Measurements from ENCODE around the gene PCCA.

The PCCA gene

DNA sequence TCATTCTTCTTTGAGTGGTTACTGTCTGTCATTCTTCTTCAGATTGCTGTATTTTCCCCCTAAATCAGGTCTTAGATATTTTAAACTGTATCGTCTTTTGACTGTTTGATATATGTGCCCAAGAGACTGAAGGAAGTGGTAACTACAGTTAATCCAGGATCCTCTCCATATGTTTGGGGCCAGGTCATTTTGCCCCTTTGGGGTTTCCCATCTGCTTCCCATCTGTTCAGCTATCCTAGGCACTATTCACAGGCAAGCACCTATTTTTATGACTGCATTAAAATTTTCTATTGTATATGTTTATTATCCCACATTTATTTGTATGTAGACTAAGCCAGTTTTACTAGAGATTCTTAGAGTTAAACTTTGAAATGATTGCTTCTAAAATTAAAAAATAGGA, 244.2 kb downstream of the PCCA start:
- H3K9me2 ChIP-seq (replicated peaks; ENCODE audit: insufficient read depth, low read length), result no peaks in the 10 kb centered on the region
- no peaks in the 10 kb centered on the region for H3K79me2 ChIP-seq (ENCODE audit: insufficient read depth, low read length)
- H3K4me3 ChIP-seq (ENCODE audit: insufficient read depth, low read length, poor library complexity, severe bottlenecking), result no peak overlapping the region
- no peaks in the 10 kb centered on the region for H3F3A ChIP-seq (ENCODE audit: insufficient read depth)
- no peak overlapping the region for H3K9ac ChIP-seq (ENCODE audit: low read length)
- no peaks in the 10 kb centered on the region for H4K20me1 ChIP-seq (ENCODE audit: low read depth, low read length)
- no peak overlapping the region for H3K27ac ChIP-seq (ENCODE audit: low read depth, low read length)
- H3K9me3 ChIP-seq (ENCODE audit: insufficient read depth, low read length), result peaks cover 2% of the 10 kb centered on the region; the same call in 1 of the 2 replicates
- TF ChIP-seq, protein P1, sequence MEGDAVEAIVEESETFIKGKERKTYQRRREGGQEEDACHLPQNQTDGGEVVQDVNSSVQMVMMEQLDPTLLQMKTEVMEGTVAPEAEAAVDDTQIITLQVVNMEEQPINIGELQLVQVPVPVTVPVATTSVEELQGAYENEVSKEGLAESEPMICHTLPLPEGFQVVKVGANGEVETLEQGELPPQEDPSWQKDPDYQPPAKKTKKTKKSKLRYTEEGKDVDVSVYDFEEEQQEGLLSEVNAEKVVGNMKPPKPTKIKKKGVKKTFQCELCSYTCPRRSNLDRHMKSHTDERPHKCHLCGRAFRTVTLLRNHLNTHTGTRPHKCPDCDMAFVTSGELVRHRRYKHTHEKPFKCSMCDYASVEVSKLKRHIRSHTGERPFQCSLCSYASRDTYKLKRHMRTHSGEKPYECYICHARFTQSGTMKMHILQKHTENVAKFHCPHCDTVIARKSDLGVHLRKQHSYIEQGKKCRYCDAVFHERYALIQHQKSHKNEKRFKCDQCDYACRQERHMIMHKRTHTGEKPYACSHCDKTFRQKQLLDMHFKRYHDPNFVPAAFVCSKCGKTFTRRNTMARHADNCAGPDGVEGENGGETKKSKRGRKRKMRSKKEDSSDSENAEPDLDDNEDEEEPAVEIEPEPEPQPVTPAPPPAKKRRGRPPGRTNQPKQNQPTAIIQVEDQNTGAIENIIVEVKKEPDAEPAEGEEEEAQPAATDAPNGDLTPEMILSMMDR (IDR thresholded peaks at IDR 0.05; ENCODE audit: insufficient read depth, low read length, poor library complexity, severe bottlenecking), result no peak
- no peak for TF ChIP-seq EZH2phosphoT487 (conservative IDR thresholded peaks at IDR 0.05; ENCODE audit: low read length)
- no peak overlapping the region for H2AFZ ChIP-seq (ENCODE audit: low read depth, low read length, severe bottlenecking)
- H3K4me2 ChIP-seq (ENCODE audit: low read depth, low read length, poor library complexity, severe bottlenecking), result no peak overlapping the region
- no peaks in the 10 kb centered on the region for H3K27me3 ChIP-seq (ENCODE audit: low read length)
- no peaks in the 10 kb centered on the region for H3K36me3 ChIP-seq (ENCODE audit: low read length)

DNA sequence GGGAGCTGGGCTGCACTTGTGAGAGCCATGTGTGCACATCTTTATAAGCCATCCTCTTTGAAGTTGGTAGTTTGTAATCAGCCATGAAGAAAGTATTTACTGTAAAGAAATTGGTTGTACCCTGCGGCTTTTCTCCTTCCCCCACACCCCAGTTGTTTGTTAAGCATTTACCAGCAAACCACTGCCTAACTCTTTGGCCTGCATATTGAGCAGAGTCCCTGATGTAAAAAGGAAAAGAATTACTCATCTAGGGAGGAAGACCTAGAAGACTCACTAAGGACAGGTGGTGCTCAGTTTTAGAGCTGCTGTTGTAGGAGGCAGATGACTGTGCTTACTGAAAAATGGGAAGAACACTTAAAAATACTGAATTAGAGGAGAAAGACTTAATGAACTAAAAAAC, 245.3 kb downstream of the PCCA start:
- TF ChIP-seq, protein P1 (IDR thresholded peaks at IDR 0.05; ENCODE audit: insufficient read depth, low read length, poor library complexity, severe bottlenecking), result no peak
- TF ChIP-seq EZH2phosphoT487 (conservative IDR thresholded peaks at IDR 0.05; ENCODE audit: low read length), result no peak
- Histone ChIP-seq H3K9me3 (ENCODE audit: insufficient read depth, low read length) (peaks cover 2% of the 10 kb centered on the region; the same call in 1 of the 2 replicates), H3K9me2 (replicated peaks; ENCODE audit: insufficient read depth, low read length) (no peaks in the 10 kb centered on the region), H3K4me3 (ENCODE audit: insufficient read depth, low read length, poor library complexity, severe bottlenecking) (no peak overlapping the region), H3K4me2 (ENCODE audit: low read depth, low read length, poor library complexity, severe bottlenecking) (no peak overlapping the region), H3F3A (ENCODE audit: insufficient read depth) (no peaks in the 10 kb centered on the region), H3K79me2 (ENCODE audit: insufficient read depth, low read length) (no peaks in the 10 kb centered on the region), H3K27ac (ENCODE audit: low read depth, low read length) (no peak overlapping the region), H2AFZ (ENCODE audit: low read depth, low read length, severe bottlenecking) (no peak overlapping the region), H3K27me3 (ENCODE audit: low read length) (no peaks in the 10 kb centered on the region), H3K36me3 (ENCODE audit: low read length) (no peaks in the 10 kb centered on the region), H4K20me1 (ENCODE audit: low read depth, low read length) (no peaks in the 10 kb centered on the region), H3K9ac (ENCODE audit: low read length) (no peak overlapping the region)

DNA sequence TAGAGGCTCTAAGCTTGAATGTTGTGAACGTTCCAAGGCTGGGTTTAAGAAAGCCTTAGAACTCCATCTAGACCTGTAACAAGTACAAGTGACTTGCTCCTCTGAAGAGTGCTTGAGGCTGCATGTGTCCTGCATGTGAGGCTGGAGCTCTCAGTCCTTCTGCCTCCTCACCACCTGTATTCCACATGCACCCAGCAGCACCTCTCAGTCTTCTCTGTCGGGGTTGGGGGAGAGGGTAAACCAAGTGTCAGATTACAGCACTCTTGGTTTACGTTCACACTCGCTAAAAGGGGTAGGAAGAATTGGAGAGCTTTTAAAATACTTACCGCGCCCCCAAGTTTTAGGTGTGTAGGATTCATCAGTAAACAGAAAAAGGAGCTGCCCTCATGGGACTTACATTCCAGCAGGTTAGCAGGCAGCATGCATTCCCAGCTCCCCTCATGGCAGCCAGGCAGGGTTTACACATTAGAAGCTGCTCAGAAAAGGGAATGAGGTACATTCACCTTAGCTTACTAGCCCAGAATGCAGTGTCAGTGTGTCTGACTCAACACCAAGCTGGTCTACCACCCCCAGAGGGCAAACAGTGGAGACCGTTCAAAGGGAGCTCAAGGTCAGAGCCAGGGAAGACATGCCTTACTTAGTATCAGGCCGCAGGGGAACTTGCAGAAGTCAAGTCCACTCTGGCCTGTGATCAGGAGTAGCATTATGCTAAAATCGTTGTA, 248.1 kb downstream of the PCCA start:
- Histone ChIP-seq H4K20me1 (ENCODE audit: low read depth, low read length) (no peaks in the 10 kb centered on the region), H3K9me2 (replicated peaks; ENCODE audit: insufficient read depth, low read length) (no peaks in the 10 kb centered on the region), H3K36me3 (ENCODE audit: low read length) (no peaks in the 10 kb centered on the region), H3K79me2 (ENCODE audit: insufficient read depth, low read length) (no peaks in the 10 kb centered on the region), H3K27me3 (ENCODE audit: low read length) (no peaks in the 10 kb centered on the region), H3F3A (ENCODE audit: insufficient read depth) (no peaks in the 10 kb centered on the region), H3K9me3 (ENCODE audit: insufficient read depth, low read length) (peaks cover 2% of the 10 kb centered on the region; the same call in 1 of the 2 replicates), H3K27ac (ENCODE audit: low read depth, low read length) (no peak overlapping the region), H3K4me3 (ENCODE audit: insufficient read depth, low read length, poor library complexity, severe bottlenecking) (no peak overlapping the region), H3K9ac (ENCODE audit: low read length) (no peak overlapping the region), H2AFZ (ENCODE audit: low read depth, low read length, severe bottlenecking) (no peak overlapping the region), H3K4me2 (ENCODE audit: low read depth, low read length, poor library complexity, severe bottlenecking) (no peak overlapping the region)
- TF ChIP-seq EZH2phosphoT487 (conservative IDR thresholded peaks at IDR 0.05; ENCODE audit: low read length), result no peak
- TF ChIP-seq, protein P1 (IDR thresholded peaks at IDR 0.05; ENCODE audit: insufficient read depth, low read length, poor library complexity, severe bottlenecking), result no peak
